NCI-H187 (cell line): Measurements from ENCODE around the gene CDH11.

Source experiments
- DNase-seq, 2 experiments: peaks; one replicate each; lab custom pipeline; 2025; lab: John Stamatoyannopoulos, UW

The CDH11 gene

DNA sequence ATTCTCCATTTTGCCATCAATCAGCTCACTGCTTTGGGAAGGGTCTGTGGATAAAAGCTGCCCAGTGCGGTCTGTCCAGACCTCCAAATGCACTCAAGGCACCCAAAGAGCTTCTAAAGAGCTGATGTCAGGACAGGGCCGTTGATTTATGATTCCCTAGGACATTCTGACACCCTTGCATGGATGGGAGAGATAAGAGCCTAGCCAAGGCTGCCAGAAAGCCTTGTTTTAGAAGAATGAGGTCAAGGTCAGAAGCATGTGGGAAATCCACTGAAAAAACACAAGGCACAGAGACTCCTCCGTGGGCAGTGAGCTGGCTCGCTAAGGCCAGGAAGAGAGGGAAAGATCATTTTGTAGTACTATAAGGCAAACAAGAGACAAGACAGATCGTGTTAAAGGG, 214.0 kb downstream of the CDH11 start:
- no peak for DNase-seq

DNA sequence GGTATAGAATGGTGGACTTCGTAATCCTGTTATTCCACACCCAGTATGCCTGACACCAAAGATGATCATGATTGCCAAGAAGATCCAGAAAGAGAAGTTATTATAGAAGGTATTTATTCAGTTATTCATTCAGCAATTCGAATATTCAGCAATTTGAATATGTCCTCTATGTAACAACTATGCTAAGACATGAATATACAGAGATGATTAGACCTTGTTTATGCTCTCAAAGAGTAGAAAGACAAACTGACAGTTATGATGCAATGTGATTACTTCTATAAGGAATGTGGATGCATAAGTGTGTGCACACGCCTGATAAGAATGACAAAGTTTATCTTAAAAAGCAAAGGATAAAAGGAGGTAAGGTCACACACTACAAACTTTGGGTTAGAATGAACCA, 218.1 kb downstream of the CDH11 start:
- DNase-seq: no peak

DNA sequence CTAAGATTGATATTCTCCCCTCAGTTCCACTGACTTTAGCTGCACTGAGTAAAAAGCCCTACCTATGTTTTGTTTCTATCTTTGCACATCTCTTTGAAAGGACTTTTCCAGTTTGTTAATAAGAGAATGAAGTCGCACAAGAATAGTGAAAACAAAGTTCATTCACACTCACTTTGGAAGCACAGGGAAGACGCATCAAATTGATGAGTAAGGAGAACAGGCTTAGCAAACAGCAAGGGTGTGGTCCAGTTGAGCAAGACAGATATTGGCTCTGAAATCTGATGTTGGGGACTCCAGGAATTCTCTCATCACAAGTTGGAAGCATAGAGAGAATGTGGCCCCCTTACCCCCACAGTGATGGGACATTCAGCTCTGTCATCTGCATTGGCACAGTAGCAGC, 221.3 kb downstream of the CDH11 start:
- no peak for DNase-seq

DNA sequence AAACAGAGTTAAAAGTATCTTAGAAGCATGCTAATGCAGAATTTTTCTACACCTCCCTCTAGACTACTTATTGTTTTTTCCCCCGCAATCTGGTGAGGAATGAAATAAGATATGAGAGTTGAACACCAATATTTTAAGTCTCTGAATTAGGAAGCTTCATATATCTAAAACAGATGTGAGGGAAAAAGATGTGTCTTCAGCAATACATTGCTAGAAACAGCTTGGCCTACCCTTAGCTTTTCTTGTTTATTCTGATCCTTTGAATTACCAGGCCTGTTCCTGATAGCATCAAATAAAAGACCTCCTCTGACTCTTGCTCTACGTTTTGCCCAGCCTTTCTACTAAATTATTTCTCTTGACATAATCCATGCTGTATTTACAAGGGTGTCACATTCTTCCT, 221.8 kb downstream of the CDH11 start:
- DNase-seq: no peak

DNA sequence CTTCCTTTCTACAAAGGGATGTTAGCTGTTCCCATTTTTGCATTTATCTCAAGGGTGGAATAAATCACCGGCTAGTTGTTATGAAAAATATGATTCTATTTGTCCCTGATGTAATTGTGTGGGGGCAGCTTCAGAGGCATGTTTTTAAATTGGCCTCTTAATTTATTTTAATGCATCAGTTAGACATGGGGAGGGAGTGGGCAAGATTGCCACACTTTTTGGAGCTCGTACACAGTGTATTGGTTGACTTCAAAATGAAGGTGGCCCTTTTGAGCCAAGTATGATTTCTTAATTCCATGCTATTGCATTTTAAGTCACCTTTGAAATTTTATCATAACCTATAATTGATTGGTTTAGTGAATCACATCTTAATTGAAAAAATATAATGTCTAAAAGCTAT, 223.7 kb downstream of the CDH11 start:
- DNase-seq: no peak
